Activated T-helper 2 cell treated with anti-CD3 and anti-CD28 coated beads, Interferon-gamma antibody, Interleukin-2, Interleukin-4, amounts not matched to agents 10 μg/mL and 5 μg/mL and 100 μg/mL, durations not matched to agents 14 hours and 24 hours and 36 hours (primary cell): ENCODE measurements around the gene LRP2BP. TPM values are rescaled to one million over a fixed set of nuclear protein-coding genes. Genes with fewer than 3 reads are reported as not detected.
"Not testable (repeated sequence)": the region's sequence is repeated elsewhere in the genome, so short reads cannot be mapped to it uniquely, and the experiment has no call there.

Source experiments
- DNase-seq: peaks from one replicate; pipeline ENCODE4 v3.0.0; 2021; ENCODE audit warnings: low spot score
- H3K27ac Mint-ChIP-seq: one replicate; pipeline ENCODE4 v1.8.0; 2021; ENCODE audit warnings: mixed read lengths
- H3K27me3 Mint-ChIP-seq: one replicate; pipeline ENCODE4 v1.8.0; 2021; ENCODE audit warnings: low read depth, mixed read lengths
- H3K36me3 Mint-ChIP-seq: one replicate; pipeline ENCODE4 v1.8.0; 2021; ENCODE audit warnings: low read depth, mixed read lengths
- H3K4me1 Mint-ChIP-seq: one replicate; pipeline ENCODE4 v1.8.0; 2021; ENCODE audit warnings: low read depth, mixed read lengths
- H3K4me3 Mint-ChIP-seq: one replicate; pipeline ENCODE4 v1.8.0; 2021; ENCODE audit warnings: low read depth, mild to moderate bottlenecking, moderate library complexity, mixed read lengths
- H3K9me3 Mint-ChIP-seq: one replicate; pipeline ENCODE4 v1.8.0; 2021; ENCODE audit warnings: mixed read lengths
- intact Hi-C: fragments of 100-400 bp; cut with micrococcal nuclease; formaldehyde crosslinking; loops from one replicate; pipeline ENCODE4 v1.15.1; 2023
- total RNA-seq: library from RNA; stranded (reverse); gene quantifications from 2 replicates; pipeline ENCODE4 v1.2.3, GENCODE V29; 2022

The LRP2BP gene
- total RNA-seq, 1 donor from 2014 or later = 0.55 TPM

- H3K27ac Mint-ChIP-seq = no peak overlapping the region
- peaks cover 10% of the 10 kb centered on the region for H3K4me1 Mint-ChIP-seq
- no peak overlapping the region for H3K4me3 Mint-ChIP-seq
- peaks cover 27% of the 10 kb centered on the region for H3K36me3 Mint-ChIP-seq
- intact Hi-C loops = no loop called here
- no peaks in the 10 kb centered on the region for H3K9me3 Mint-ChIP-seq
- no peak for DNase-seq
- H3K27me3 Mint-ChIP-seq = no peaks in the 10 kb centered on the region
These were observed 67.1 kb downstream of the LRP2BP start for GRCh38 chr4:185328586-185328985.

DNA sequence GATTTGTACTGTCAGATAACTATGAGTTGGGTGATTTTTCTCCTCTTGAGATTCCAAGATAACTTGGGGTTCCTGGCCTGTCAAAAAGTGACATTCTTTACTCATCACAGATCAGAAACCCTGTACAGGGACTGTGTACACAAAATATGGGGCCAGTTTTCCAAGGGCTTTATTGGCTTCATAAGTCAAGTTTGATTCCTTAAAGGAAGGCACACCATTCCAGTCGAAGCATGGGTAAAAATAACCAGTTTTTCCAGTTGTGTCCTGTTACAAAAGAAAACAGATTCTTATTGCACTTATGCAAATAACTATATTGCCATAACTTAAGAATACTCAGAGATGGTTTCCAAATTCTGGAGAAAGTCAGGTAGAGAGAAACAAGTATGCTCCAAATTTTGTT is 70.0 kb downstream of the LRP2BP start:
- DNase-seq, H3K4me3 Mint-ChIP-seq, intact Hi-C loops, H3K9me3 Mint-ChIP-seq, H3K4me1 Mint-ChIP-seq, H3K27me3 Mint-ChIP-seq, H3K27ac Mint-ChIP-seq: not testable (repeated sequence)
- peaks cover 26% of the 10 kb centered on the region for H3K36me3 Mint-ChIP-seq

DNA sequence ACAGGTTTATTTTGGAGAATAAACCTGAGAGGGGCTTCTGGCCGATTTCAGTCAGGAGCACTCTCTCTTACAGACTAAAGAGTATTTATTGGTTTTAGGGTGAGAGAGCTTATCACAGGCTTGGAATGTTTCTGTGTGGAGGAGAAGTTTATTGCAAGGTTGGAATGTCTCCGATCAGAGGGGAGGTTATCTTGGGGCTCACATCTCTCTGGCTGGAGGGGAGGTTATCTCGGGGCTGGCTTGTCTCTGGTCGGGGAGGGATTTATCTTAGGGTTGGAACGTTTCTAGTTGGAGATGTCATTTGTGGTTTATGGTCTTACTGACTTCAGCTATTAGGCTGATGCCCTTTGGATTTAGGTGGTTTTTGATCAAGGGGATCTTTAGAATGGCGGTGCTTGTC is 71.4 kb downstream of the LRP2BP start:
- H3K27me3 Mint-ChIP-seq, H3K4me3 Mint-ChIP-seq, H3K4me1 Mint-ChIP-seq, H3K9me3 Mint-ChIP-seq, H3K27ac Mint-ChIP-seq, DNase-seq, intact Hi-C loops: not testable (repeated sequence)
- H3K36me3 Mint-ChIP-seq = peaks cover 24% of the 10 kb centered on the region

GRCh38 chr4:185323606-185324005 is 72.1 kb downstream of the LRP2BP start:
- no peaks in the 10 kb centered on the region for H3K9me3 Mint-ChIP-seq
- peaks cover 24% of the 10 kb centered on the region for H3K36me3 Mint-ChIP-seq
- no peak for DNase-seq
- intact Hi-C loops = no loop called here
- peaks cover 3% of the 10 kb centered on the region for H3K4me1 Mint-ChIP-seq
- no peak overlapping the region for H3K4me3 Mint-ChIP-seq
- no peak overlapping the region for H3K27ac Mint-ChIP-seq
- H3K27me3 Mint-ChIP-seq = no peaks in the 10 kb centered on the region

DNA sequence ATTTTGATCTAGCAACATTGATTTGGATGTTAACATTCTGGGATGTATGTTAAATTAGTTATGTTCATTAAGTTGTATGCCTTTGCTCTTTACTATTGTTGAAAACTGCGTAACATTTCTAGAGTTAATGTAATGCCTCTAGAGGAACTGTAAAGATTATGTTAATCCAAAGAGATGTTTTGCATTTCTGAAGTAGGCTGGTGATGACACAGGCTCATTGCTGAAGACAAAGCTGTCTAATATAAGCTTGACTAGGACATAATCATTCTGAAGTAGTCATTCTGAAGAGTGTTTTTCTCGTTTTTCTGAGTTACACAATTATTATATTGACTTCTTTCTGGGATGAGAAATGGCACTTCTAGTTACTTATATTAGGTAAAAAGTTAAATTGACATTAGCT is 72.9 kb downstream of the LRP2BP start:
- no peak overlapping the region for H3K27ac Mint-ChIP-seq
- no peaks in the 10 kb centered on the region for H3K27me3 Mint-ChIP-seq
- H3K9me3 Mint-ChIP-seq = no peaks in the 10 kb centered on the region
- H3K36me3 Mint-ChIP-seq = peaks cover 25% of the 10 kb centered on the region
- peaks cover 7% of the 10 kb centered on the region for H3K4me1 Mint-ChIP-seq
- intact Hi-C loops = no loop called here
- DNase-seq = no peak
- no peak overlapping the region for H3K4me3 Mint-ChIP-seq

- H3K27ac Mint-ChIP-seq = no peak overlapping the region
- H3K36me3 Mint-ChIP-seq = peaks cover 47% of the 10 kb centered on the region
- no peak overlapping the region for H3K4me3 Mint-ChIP-seq
- intact Hi-C loops = no loop called here
- no peak for DNase-seq
- H3K9me3 Mint-ChIP-seq = peaks cover 4% of the 10 kb centered on the region
- peaks cover 7% of the 10 kb centered on the region for H3K4me1 Mint-ChIP-seq
- no peaks in the 10 kb centered on the region for H3K27me3 Mint-ChIP-seq
These were observed 77.0 kb downstream of the LRP2BP start for GRCh38 chr4:185318679-185319078.

DNA sequence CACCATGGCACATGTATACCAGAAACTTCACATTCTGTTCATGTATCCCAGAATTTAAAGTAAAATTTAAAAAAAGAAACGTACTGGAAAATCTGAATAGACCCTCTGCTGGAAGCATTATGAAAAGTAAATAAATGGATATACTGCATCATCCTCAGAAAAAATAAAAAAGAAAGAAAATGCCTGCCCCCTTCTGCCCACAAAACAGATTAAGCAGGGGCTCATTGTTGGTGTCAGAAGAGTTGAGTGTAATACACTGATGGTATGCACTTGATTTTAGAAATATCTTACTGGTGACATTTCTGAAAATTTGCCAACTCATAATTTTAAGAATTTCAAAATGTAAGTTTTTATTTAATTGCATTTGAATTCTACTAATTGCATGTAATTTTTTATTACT is 77.8 kb downstream of the LRP2BP start:
- Mint-ChIP-seq H3K4me3 (no peak overlapping the region), H3K27me3 (no peaks in the 10 kb centered on the region), H3K27ac (no peak overlapping the region), H3K9me3 (peaks cover 4% of the 10 kb centered on the region), H3K36me3 (peaks cover 53% of the 10 kb centered on the region), H3K4me1 (peaks cover 7% of the 10 kb centered on the region)
- intact Hi-C loops = no loop called here
- no peak for DNase-seq

DNA sequence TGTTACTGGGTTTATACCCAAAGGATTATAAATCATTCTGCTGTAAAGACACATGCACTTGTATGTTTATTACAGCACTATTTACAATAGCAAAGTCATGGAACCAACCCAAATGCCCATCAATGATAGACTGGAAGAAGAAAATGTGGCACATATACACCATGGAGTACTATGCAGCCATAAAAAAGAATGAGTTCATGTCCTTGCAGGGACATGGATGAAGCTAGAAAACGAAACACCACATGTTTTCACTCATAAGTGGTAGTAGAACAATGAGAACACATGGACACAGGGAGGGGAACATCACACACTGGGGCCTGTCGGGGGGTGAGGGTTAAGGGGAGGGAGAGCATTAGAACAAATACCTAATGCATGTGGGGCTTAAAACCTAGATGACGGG is 78.3 kb downstream of the LRP2BP start:
- H3K9me3 Mint-ChIP-seq, H3K27ac Mint-ChIP-seq, H3K4me1 Mint-ChIP-seq, H3K4me3 Mint-ChIP-seq, intact Hi-C loops, DNase-seq, H3K27me3 Mint-ChIP-seq: not testable (repeated sequence)
- peaks cover 57% of the 10 kb centered on the region for H3K36me3 Mint-ChIP-seq

Other genes starting within 250 kb of the LRP2BP start
- gene CFAP97, start 191.9 kb downstream of the LRP2BP start, total RNA-seq = 44.1 and 46.9 TPM in 2 replicates
- 24.1 and 25.0 TPM in 2 replicates for gene SNX25, start 186.3 kb downstream of the LRP2BP start, total RNA-seq
- gene ANKRD37, start 917 bp upstream of the LRP2BP start, total RNA-seq = 23.0 and 23.4 TPM in 2 replicates
- 26.4 and 34.5 TPM in 2 replicates for gene UFSP2, start 30.0 kb upstream of the LRP2BP start, total RNA-seq
- not detected in 2 replicates for gene CCDC110, start 75.8 kb upstream of the LRP2BP start, total RNA-seq
- 2.5 and 3.2 TPM in 2 replicates for gene PDLIM3, start 139.6 kb upstream of the LRP2BP start, total RNA-seq